ENCODE data around the gene TMC1.
"Not testable (repeated sequence)": the region's sequence is repeated elsewhere in the genome, so short reads cannot be mapped to it uniquely, and the experiment has no call there.

TMC1 gene

DNA sequence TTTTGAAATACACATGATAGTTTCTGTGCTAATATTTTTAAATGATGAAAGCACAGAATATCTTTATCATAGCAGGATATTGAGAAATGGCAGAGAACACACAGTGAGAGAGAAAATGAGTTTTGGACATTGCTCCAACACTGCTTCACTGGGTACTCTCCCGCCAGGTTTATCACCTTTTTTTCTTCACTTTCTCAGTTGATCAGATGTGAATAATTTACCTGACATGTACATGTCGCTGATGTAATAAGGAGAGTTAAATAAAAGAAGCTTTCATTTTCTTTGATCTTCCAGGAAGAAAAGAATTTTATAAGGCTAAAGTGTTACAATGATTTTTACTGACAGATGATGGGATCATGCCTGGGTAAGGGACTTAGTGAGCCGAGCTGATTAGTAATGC lies 297.0 kb downstream of the TMC1 start:
- DNase-seq (ENCODE audit: low spot score) = no peak

DNA sequence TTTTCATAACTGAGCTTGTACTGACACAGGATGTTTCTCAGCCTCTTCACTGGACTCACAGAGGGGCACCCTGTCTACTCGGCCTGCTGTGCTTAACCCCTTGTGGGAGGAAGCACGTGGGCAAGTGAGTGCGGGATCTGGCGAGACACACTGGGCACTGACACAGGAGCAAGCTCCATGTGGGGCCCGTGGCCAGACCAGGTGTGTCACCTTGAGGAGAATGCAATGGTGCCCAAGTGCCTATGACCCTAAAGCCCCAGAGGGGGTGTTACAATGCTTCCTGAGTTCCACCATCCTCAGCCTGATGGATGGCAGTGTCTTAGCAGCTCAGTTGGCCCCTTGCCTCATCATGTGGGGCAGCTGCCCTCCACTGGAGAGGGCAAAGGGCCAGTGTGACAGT lies 302.6 kb downstream of the TMC1 start:
- DNase-seq (ENCODE audit: low spot score) = no peak

DNA sequence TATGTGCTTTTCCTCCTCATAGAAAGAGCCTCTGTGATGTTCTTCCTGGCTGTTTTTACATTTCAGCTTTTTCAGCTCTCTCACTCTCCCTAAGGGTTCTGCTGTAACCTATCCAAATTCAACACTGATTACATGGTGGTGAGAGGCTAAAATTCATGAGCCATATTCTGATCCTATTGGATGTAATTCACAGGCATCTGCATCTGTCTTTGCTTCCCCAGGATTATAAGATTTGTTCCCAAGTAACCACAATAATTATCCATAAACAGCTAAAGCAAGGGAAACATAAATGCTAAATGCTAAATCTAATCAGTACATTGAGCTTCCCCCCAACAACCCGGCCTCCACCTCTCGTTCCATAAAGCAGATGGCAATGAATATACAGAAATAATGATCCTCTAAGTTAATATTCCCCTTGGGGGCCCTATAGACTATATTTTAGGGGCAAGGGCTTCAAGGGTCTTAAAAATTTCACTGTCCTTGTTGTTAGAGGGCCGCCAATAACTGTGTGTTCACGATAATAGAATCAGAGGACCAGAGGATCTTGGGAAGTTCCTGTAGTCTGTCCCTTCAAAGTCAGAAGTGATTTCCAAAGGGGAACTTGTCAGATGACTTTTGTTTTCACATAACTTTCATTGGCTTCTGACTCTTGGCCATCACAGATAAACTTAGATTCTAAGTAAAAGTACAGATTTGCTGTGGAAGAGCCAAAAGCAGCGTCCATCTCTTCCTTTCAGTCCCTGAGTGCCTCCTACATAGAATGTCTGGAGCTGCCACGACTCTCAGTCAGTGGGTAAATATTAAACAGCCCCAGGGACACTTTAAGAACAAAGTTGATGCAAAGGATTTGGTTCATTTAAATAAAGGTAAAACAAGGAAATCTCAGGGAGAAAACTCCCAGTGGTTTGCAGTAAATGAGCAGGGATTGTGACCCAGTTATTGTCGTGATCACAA lies 305.9 kb downstream of the TMC1 start:
- no peak for DNase-seq (ENCODE audit: low spot score)

DNA sequence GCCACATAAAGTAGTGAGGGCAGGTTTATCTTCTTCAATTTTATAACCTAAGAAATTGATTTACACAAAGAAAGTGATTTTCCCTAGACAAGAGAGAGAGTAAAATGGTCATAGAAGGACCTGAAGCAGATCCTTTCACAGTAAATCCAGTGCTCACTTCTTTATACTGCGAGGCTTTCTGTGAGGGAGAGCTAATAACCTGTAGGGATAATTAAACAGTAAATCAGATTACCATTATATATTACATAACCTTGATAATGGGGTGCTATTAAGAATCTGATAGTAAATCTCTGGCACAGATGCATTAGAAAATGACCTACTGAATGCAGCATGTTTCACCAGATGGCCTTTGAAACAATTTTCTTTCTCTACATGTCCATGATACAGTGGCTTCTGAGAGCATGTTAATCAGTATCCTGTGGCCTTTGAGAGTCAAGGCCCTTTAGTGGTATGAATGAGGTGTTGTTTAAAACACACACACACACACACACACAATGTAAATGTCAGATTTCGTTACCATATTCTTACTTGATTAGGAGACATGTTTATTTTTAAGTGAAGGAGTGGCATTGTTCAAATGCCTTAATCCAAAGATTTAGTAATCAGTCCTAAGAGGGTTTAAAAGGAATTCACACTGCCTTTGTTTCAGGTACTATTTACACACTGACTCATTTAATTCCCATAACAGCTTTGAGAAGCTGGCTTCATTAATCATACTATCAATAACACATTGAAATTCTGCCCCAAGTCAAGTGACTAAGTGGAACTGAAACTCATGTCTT lies 306.7 kb downstream of the TMC1 start:
- no peak for DNase-seq (ENCODE audit: low spot score)

DNA sequence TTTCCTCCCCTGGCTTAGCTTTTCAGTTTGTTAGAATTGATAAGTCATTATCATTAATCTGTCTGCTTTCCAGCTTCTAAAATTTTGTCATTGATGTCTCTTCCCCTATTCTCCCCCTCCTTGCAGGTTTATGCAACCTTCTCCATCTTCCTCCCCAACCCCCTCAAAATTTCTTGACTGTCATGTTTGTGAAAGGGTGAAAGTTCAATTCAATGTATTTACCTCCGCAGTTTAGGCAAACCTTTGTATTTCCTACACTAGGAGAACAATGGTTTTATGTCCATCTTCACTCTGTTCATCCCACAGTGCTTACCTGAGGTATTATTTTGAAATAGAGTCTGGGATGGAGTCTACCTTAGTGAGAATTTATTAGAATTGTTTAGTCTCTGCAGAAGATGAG lies 313.6 kb downstream of the TMC1 start:
- no peak for DNase-seq (ENCODE audit: low spot score)

DNA sequence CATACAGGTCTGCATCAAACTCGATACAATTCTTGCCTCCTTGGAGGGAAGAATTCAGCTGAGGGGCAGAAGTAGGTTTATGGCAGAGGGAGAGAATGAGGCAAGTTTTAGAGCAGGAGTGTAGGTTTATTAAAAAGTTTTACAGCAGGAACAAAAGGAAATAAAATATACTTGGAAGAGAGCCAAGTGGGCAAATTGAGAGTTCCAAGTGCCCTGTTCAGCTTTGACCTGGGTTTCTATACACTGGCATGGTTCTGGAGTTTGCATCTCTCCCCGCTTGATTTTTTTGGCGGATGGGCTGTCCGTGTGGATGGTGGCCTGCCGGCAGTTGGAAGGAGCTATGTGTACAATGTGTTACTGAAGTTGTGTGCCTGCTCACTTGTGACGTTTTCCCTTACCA lies 315.4 kb downstream of the TMC1 start:
- no peak for DNase-seq (ENCODE audit: low spot score)

DNA sequence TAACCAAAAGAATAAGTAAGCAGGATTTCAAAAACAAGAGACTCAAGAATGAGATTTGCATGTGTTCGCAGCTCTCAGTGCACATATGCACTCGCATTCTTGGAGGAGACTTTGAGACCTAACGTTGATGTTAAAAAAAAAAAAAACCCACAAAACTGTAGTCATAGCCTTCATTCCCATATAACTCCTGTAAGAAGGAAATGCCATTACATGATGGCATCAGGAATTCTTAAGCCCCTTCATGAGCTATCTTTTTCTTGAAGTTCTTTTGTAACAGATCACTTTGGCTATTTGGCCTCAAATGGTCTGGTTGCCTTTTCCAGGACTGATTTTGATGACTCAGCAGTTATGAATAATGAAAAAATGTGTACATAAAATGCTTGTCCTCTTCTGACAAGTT lies 317.7 kb downstream of the TMC1 start:
- no peak for DNase-seq (ENCODE audit: low spot score)

DNA sequence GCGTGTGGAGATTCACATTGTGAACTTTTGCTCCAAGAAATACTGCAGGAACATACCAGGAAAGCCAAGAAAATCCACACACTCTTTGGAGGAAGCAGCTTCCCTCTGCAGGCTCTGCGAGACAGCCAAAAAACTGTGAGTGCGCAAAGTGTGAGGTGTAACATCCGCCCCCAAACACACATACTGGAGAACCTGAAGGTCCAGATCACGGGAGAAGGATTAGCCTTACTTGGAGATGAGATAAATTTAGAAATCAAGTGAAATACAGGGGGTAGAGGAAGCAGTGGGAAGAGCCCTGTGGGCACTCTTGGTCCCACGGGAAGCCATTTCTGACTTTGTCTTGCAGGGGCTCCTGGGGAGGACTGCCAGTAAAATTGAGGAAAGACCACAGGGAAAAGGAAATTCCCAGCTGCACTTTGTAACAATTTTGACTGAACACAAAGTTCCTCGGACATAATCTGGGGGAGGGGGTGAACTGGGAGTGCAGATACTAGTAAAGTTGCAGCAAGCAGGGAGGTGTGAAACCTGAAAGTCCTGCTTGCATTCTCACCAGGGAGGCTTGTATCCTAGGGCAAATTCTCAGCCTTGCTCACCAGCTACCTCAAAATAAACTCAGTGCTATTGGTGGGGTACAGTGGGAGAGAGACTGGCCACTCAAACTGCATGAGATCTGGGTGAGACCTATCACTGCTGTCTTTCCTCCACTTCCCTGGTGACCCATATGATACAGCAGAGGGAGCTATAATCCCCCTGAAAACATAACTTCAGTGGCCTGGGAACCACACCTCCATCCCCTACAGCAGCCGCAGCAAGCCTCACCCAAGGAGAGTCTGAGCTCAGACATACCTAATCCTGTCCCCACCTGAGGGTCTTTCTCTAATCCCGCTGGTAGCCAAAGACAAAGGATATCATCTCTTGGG lies 322.4 kb downstream of the TMC1 start:
- DNase-seq (ENCODE audit: low spot score) = no peak

DNA sequence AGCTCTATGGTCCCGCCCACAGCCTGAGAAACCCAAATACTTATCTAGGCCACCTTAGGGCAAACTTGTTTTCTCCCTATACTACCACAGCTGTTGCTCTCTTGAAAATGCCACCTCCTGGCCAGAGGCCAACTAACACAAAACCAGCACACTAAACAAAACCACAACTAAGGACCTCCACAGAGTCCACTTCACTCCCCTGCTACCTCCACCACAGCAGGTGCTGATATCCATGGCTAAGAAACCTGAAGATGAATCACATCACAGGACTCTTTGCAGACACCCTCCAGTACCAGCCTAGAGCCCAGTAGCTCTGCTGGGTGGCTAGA lies 323.0 kb downstream of the TMC1 start:
- DNase-seq (ENCODE audit: low spot score) = no peak

DNA sequence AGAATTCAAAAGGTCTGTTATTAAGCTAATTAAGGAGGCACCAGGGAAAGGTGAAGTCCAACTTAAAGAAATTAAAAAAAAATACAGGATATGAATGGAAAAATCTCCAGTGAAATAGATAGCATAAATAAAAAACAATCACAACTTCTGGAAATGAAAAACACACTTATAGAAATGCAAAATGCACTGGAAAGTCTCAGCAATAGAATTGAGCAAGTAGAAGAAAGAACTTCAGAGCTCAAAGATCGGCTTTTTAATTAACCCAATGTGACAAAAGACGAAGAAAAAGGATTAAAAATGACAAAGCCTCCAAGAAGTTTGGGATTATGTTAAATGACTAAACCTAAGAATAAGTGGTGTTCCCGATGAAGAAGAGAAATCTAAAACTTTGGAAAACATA lies 323.6 kb downstream of the TMC1 start:
- not testable (repeated sequence) for DNase-seq (ENCODE audit: low spot score)

DNA sequence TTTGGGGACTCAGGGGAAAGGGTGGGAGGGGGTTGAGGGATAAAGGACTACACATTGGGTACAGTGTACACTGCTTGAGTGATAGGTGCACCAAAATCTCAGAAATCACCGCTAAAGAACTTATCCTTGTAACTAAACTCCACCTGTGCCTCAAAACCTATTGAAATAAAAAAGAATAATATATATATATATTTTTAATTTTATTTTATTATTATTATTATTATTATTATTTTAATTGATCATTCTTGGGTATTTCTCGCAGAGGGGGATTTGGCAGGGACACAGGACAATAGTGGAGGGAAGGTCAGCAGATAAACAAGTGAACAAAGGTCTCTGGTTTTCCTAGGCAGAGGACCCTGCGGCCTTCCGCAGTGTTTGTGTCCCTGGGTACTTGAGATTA lies 328.8 kb downstream of the TMC1 start:
- not testable (repeated sequence) for DNase-seq (ENCODE audit: low spot score)

DNA sequence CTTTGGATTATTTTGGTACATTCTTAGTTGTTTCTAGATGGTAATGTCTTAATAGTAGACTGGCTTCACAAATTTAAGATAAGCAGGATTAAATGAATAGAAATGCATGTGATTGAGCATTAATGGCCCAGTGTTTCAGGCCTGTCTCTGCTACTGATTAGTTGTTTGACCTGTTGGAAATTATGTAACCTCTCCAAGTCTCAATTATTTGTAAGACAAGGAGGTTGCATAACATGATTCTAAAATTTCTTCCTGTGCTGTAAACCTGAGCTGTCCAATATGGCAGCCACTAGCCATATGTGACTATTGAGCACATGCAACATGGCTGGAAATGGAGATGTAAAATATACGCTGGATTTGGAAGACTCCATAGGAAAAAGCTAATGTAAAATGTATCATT lies 333.9 kb downstream of the TMC1 start:
- DNase-seq (ENCODE audit: low spot score) = no peak

DNA sequence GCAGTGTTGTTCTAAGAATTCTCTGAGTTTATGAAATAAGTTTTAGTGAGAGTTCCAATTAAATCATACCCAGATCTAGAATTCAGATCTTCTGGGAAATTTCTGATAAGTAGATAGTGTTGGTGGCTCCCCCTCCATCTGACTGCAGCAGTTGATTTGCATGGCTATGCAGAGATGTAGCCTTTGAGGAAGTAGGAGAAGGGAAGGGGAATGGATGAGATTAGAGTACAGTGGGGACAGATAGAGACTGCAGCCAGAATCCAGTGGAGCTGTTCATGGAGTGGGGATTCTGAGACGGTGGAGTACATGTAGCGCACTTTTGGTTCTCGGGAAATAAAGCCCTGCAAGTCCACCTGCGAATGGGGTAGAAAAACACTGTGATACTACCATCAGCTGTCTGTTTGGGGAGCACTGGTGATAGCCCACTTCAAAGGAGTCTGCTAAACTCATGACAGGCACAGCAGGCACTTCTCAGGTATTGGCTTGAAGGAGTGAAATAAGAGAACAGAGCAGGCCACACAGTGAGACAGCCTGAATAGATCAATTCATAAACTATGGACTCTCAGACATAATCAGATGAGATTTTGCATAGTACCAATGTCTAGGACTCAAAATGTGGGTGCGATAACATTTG lies 334.6 kb downstream of the TMC1 start:
- DNase-seq (ENCODE audit: low spot score) = no peak

DNA sequence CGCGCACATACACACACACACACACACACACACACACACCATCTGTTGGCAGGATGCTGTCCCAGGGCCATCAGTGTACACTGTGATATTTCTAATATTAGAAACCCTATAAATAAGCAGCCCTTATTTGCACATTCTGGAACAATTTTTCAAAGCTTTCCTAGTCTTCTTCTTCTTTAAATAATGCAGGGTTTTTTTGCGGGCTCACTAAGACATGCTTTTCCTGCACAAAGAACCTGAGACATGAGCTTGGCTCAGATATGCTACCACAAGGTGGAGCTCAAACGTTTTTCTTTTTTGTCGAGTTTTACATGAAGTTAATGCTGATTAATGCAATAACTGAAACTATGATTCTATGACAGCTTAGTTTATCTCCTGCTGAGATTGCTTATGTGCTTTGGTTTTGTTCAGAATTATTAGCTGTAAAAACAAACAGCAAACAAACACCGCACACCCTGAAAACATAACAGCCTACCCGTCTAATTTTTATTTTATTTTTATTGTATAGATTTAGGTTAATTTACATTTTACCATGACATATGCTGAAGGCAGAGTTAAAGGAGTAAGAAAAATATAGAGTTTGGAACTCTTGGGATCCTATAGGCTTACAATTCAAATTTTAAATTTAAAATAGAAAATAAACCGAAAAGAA lies 335.7 kb downstream of the TMC1 start:
- DNase-seq (ENCODE audit: low spot score) = no peak

DNA sequence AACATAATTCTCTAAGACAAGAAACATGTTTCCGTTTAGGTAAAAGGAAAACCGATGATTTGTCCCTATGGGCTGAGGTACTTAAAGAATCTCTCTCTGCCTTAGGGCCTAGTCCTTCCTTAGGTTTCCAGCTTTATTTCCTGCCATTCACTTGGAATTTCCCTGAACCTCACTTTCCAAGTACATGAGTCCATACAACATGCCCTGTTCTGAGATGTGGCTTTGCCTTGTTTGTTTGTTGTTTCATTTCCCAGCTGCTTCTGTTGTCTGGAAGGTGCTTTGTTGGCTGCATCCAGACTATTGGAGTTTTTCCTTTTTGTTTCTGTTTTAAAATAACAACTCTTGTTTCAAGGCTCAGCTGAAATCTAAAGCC lies 336.2 kb downstream of the TMC1 start:
- DNase-seq (ENCODE audit: low spot score) = no peak

DNA sequence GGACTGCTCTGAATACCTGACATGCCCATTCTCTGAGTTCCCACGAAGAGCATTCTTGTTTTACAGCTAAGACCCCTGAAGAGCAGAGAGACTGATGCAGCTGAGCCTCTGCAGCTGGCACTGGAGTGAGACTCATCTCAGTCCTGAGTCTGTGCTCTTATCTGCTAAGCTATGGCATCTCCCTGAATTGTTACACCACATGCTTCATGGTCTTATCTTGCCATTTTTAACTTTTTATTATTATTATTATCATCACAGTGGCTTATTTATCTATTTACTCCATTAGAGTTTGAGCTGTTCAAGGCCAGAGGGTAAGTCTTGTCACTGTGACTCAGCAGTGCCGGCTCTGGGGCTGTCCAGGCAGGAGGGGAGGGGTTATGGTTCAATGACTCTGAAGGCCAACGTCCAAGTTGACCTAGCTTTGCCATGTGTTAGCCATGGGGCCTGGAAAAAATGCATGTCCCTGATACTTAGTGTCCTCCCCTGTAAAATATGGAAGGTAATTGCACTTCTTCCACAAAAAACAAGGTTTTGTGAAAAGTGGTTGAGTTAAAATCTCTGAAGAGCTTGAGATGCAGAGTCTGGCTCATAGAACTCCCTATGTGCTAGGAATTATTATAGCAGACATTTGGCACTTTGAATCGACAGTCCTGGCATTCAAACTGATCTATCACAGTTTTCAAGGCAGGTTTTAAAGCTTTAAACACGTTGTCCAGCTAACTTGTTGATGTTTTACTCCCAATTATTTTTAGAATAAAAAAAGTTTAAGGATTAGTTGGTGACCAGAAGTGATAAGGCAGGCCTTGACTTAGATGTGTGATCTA lies 336.9 kb downstream of the TMC1 start:
- DNase-seq (ENCODE audit: low spot score) = no peak

DNA sequence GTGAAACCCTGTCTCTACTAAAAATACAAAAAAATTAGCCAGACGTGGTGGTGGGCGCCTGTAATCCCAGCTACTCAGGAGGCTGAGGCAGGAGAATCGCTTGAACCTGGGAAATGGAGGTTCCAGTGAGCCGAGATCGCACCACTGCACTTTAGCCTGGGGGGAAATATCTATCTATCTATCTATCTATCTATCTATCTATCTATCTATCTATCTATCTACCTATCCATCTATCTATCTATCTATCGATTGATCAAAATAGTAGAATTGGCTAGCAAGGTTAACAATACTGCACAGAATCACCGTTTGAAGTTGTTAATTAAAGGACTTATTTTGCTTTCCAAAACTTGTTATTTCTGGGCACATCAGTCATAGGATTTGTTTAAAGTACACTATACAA lies 341.4 kb downstream of the TMC1 start:
- DNase-seq (ENCODE audit: low spot score) = not testable (repeated sequence)

DNA sequence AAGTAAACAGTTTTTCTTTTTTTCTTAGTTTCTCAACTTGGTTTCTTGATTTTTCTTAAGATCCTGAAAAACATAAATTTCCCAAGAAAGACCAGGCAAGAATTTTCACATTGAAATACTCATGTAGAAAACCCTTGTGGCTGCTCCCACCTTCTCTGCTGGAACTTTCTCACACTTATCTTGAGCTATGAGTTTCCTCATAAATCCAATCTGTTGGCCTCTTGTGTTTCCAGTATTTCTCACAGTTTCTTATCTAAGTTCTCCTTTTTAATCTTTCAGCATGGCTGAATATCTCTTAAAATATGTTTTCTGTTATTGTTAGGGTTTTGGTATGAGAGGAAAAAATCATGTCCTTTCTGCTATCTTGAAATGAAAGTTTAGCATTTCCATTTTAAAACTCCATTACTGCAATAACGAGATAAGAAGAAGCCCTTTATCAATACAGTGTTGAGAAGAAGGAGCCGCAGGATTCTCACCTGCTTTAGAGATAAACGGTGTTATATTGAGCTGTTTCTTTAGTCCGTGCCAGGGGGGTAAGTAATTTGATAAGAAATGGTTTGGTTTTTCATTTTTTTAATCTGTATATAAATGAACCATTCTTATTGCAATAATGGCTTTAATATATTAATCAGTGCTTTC lies 342.2 kb downstream of the TMC1 start:
- DNase-seq (ENCODE audit: low spot score) = no peak

DNA sequence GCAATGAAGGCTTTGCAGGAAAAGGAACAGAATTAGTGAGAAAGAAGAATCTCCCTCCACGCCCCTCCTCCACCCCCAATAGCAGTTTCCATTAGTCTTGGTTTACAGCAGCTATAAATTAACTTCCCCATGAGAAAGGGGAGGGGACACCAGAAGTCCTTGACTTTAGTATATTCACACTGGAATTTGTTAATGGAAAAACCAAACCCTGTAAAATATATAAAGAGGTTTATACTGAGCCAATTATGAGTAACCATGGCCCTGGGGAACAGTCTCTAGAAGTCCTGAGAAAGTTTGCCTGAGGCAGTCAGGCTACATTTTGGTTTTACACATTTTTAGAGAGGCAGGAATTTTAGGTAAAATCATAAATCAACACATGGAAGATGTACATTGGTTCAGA lies 342.9 kb downstream of the TMC1 start:
- no peak for DNase-seq (ENCODE audit: low spot score)

DNA sequence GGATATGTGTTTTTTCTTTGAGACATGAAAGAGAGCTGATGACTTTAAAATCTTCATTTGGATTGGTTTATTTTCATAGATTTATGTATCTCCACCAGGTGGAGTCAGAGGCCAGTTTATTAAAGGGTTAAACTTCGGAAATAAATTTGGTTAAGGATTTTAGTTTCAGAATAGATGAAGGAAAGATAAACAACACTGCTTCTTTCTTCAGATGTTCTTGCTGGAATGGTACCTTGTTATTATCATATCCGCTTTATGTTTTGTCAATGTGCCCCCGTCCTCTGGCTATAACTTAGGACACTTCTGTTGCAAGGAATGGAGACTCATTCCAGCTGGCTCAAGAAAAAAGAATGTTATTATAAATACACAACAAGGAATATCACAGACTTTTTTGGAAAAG lies 350.3 kb downstream of the TMC1 start:
- no peak for DNase-seq (ENCODE audit: low spot score)
